IPS-NIHi11 (cell line): ENCODE measurements around the gene WDR44.
"Not testable (repeated sequence)": the region's sequence is repeated elsewhere in the genome, so short reads cannot be mapped to it uniquely, and the experiment has no call there.

Source experiments
- DNase-seq: peaks from one replicate; pipeline ENCODE4 v3.0.0; 2012; ENCODE audit warnings: mixed read lengths, low spot score

Gene WDR44

GRCh38 chrX:118345464-118346257, at the start of gene WDR44:
TSS of gene WDR44 (plus strand) at chrX:118346106. CDS start at chrX:118346504, 398 bp downstream.
- peak; percentile 89 for DNase-seq

GRCh38 chrX:118305827-118306226, 40.1 kb upstream of the WDR44 start:
- DNase-seq, result not testable (repeated sequence)

GRCh38 chrX:118315529-118315928, 30.4 kb upstream of the WDR44 start:
- no peak for DNase-seq

GRCh38 chrX:118324588-118324987, 21.3 kb upstream of the WDR44 start:
- DNase-seq, result no peak

GRCh38 chrX:118325453-118325852, 20.5 kb upstream of the WDR44 start:
- DNase-seq, result no peak

- DNase-seq, result no peak
Observed at GRCh38 chrX:118329175-118329574, 16.7 kb upstream of the WDR44 start.

GRCh38 chrX:118337687-118338086, 8.2 kb upstream of the WDR44 start:
- no peak for DNase-seq

GRCh38 chrX:118338930-118339329, 7.0 kb upstream of the WDR44 start:
- DNase-seq, result no peak

- DNase-seq, result no peak
Observed at GRCh38 chrX:118345045-118345463, 852 bp upstream of the WDR44 start.

- DNase-seq, result peak; percentile 19
Observed at GRCh38 chrX:118346258-118347094, 570 bp downstream of the WDR44 start.

- no peak for DNase-seq
Observed at GRCh38 chrX:118347131-118347530, 1.2 kb downstream of the WDR44 start.

GRCh38 chrX:118347736-118348135, 1.8 kb downstream of the WDR44 start:
- DNase-seq, result no peak

- DNase-seq, result no peak
Observed at GRCh38 chrX:118348186-118348810, 2.4 kb downstream of the WDR44 start.

- no peak for DNase-seq
Observed at GRCh38 chrX:118349188-118349587, 3.3 kb downstream of the WDR44 start.

- no peak for DNase-seq
Observed at GRCh38 chrX:118350221-118350620, 4.3 kb downstream of the WDR44 start.

- DNase-seq, result no peak
Observed at GRCh38 chrX:118350706-118351105, 4.8 kb downstream of the WDR44 start.

GRCh38 chrX:118352566-118352965, 6.7 kb downstream of the WDR44 start:
- DNase-seq, result no peak

GRCh38 chrX:118353081-118353850, 7.4 kb downstream of the WDR44 start:
- DNase-seq, result no peak

- DNase-seq, result no peak
Observed at GRCh38 chrX:118355225-118355920, 9.5 kb downstream of the WDR44 start.

GRCh38 chrX:118356154-118356701, 10.3 kb downstream of the WDR44 start:
- no peak for DNase-seq
